ENCODE results near the gene CAMK2G. TPM values are rescaled to one million over a fixed set of nuclear protein-coding genes. Genes with fewer than 3 reads are reported as not detected.

CAMK2G gene
- 10 to 100 TPM; 53.6 to 73.8 (median 62.3) TPM for total RNA-seq
- total RNA-seq (2013) = 44.4 TPM

- no peaks in the 10 kb centered on the region for H3K9me3 ChIP-seq (ENCODE audit: control insufficient read depth, insufficient read depth, low read length)
- DNase-seq (peak; percentile 71 to 93), ATAC-seq (peak; percentile 78 to 93 (median 85))
- under 1% methylated on average over 93 of the region's 95 CpGs for WGBS (ENCODE audit: insufficient coverage)
- H3K9me3 Mint-ChIP-seq = no peaks in the 10 kb centered on the region
- H3K27ac ChIP-seq (ENCODE audit: low read length) = peak within 1 kb of the TSS; percentile 62
- H3K4me1 Mint-ChIP-seq = peaks cover 48 to 59% of the 10 kb centered on the region in 2 donors
- no peaks in the 10 kb centered on the region for H3K36me3 Mint-ChIP-seq
- no peaks in the 10 kb centered on the region for H3K27me3 ChIP-seq (ENCODE audit: control insufficient read depth, insufficient read depth, low read length)
- peak within 1 kb of the TSS; percentile 91 for H3K4me3 Mint-ChIP-seq
- peaks cover 55% of the 10 kb centered on the region for H3K4me1 ChIP-seq (ENCODE audit: control insufficient read depth, insufficient read depth, low read length)
- peak within 1 kb of the TSS; percentile 80 to 84 for H3K27ac Mint-ChIP-seq
- H3K4me3 ChIP-seq (ENCODE audit: low read length) = peak within 1 kb of the TSS; percentile 60
- TF ChIP-seq CTCF (IDR thresholded peaks at IDR 0.05) = no peak
- peaks cover 0 to 5% of the 10 kb centered on the region in 2 donors for H3K27me3 Mint-ChIP-seq (ENCODE audit: low read depth in 2 of 2)
- intact Hi-C loops (cut with micrococcal nuclease) = loop anchor here (1.0 to 10.0 kb wide), 2 partner anchors 25 to 380 kb away; partner anchors contain the start of gene PPP3CB
- peaks cover 17% of the 10 kb centered on the region for H3K36me3 ChIP-seq (ENCODE audit: control insufficient read depth, insufficient read depth, low read length)
Observed at GRCh38 chr10:73874267-73875138, at the start of gene CAMK2G. Gene CAMK2G (minus strand): TSS chr10:73874555. CDS start chr10:73874461, 94 bp downstream.

- H3K27me3 Mint-ChIP-seq (ENCODE audit: low read depth in 2 of 2) = peaks cover 23 to 38% of the 10 kb centered on the region in 2 donors
- 90% methylated on average over 2 of the region's 2 CpGs for WGBS (ENCODE audit: insufficient coverage)
Observed at GRCh38 chr10:73922864-73923133, 48.4 kb upstream of the CAMK2G start.

GRCh38 chr10:73922007-73922863 lies 47.9 kb upstream of the CAMK2G start:
- intact Hi-C loops (cut with micrococcal nuclease) = no loop called here
- Mint-ChIP-seq H3K27ac (peak overlapping the region in 1 of 2 donors; percentile 67), H3K4me1 (peaks cover 8 to 20% of the 10 kb centered on the region in 2 donors), H3K36me3 (no peaks in the 10 kb centered on the region), H3K27me3 (ENCODE audit: low read depth in 2 of 2) (peaks cover 21 to 34% of the 10 kb centered on the region in 2 donors), H3K9me3 (no peaks in the 10 kb centered on the region), H3K4me3 (peak overlapping the region; percentile 69)
- Histone ChIP-seq H3K4me3 (ENCODE audit: low read length) (no peak overlapping the region), H3K9me3 (ENCODE audit: control insufficient read depth, insufficient read depth, low read length) (peaks cover 11% of the 10 kb centered on the region), H3K4me1 (ENCODE audit: control insufficient read depth, insufficient read depth, low read length) (peaks cover 28% of the 10 kb centered on the region), H3K27ac (ENCODE audit: low read length) (no peak overlapping the region), H3K36me3 (ENCODE audit: control insufficient read depth, insufficient read depth, low read length) (no peaks in the 10 kb centered on the region), H3K27me3 (ENCODE audit: control insufficient read depth, insufficient read depth, low read length) (peaks cover 10% of the 10 kb centered on the region)
- peak; percentile 50 to 88 (median 70) for ATAC-seq
- no peak for TF ChIP-seq CTCF (IDR thresholded peaks at IDR 0.05)
- 53% methylated on average over 6 of the region's 6 CpGs for WGBS (ENCODE audit: insufficient coverage)
- peak in 1 of 2 donors; percentile 77 for DNase-seq

More at GRCh38 chr10:73922864-73923133, 48.4 kb upstream of the CAMK2G start:
- peaks cover 8 to 20% of the 10 kb centered on the region in 2 donors for H3K4me1 Mint-ChIP-seq
- H3K27ac Mint-ChIP-seq = no peak overlapping the region
- H3K27me3 ChIP-seq (ENCODE audit: control insufficient read depth, insufficient read depth, low read length) = peaks cover 10% of the 10 kb centered on the region
- H3K9me3 Mint-ChIP-seq = no peaks in the 10 kb centered on the region
- intact Hi-C loops (cut with micrococcal nuclease) = no loop called here
- H3K4me3 ChIP-seq (ENCODE audit: low read length) = no peak overlapping the region
- H3K36me3 ChIP-seq (ENCODE audit: control insufficient read depth, insufficient read depth, low read length) = no peaks in the 10 kb centered on the region
- peaks cover 11% of the 10 kb centered on the region for H3K9me3 ChIP-seq (ENCODE audit: control insufficient read depth, insufficient read depth, low read length)
- H3K27ac ChIP-seq (ENCODE audit: low read length) = no peak overlapping the region
- no peak for DNase-seq
- ATAC-seq = no peak
- H3K4me1 ChIP-seq (ENCODE audit: control insufficient read depth, insufficient read depth, low read length) = peaks cover 28% of the 10 kb centered on the region
- H3K4me3 Mint-ChIP-seq = no peak overlapping the region
- no peaks in the 10 kb centered on the region for H3K36me3 Mint-ChIP-seq
- no peak for TF ChIP-seq CTCF (IDR thresholded peaks at IDR 0.05)
